GM12872 (cell line): ENCODE results near the gene SETD6.

Experiments used
- CTCF ChIP-seq: IDR thresholded peaks from 3 replicates; pipeline ENCODE4 v1.5.1; 2011; ENCODE audit warnings: low read depth, mild to moderate bottlenecking, low read length, moderate library complexity; ENCODE audit not compliant: insufficient read depth

The SETD6 gene

GRCh38 chr16:58542291-58542690 is 27.0 kb downstream of the SETD6 start:
- TF ChIP-seq CTCF = no peak

- TF ChIP-seq CTCF = no peak
These were observed 28.4 kb downstream of the SETD6 start for GRCh38 chr16:58543685-58544084.

GRCh38 chr16:58548378-58548777 is 33.1 kb downstream of the SETD6 start:
- TF ChIP-seq CTCF = no peak

GRCh38 chr16:58551496-58551895 is 36.2 kb downstream of the SETD6 start:
- TF ChIP-seq CTCF = no peak

- TF ChIP-seq CTCF = no peak
These were observed 41.4 kb downstream of the SETD6 start for GRCh38 chr16:58556678-58557077.

GRCh38 chr16:58563235-58563634 is 47.9 kb downstream of the SETD6 start:
- TF ChIP-seq CTCF = no peak

- no peak for TF ChIP-seq CTCF
These were observed 48.5 kb downstream of the SETD6 start for GRCh38 chr16:58563775-58564174.
